Stimulated activated CD4-positive, alpha-beta T cell treated with anti-CD3 and anti-CD28 coated beads, TNF-alpha, amount 100 ng/mL, for 48 hours (primary cell): Measurements from ENCODE around the gene SFTPB.
"Not testable (repeated sequence)": the region's sequence is repeated elsewhere in the genome, so short reads cannot be mapped to it uniquely, and the experiment has no call there.

Experiments
- DNase-seq, 3 donors: peaks; one replicate each; pipeline ENCODE4 v3.0.0-alpha.2; 2020; ENCODE audit warnings: low read depth in 3 of 3

SFTPB gene

DNA sequence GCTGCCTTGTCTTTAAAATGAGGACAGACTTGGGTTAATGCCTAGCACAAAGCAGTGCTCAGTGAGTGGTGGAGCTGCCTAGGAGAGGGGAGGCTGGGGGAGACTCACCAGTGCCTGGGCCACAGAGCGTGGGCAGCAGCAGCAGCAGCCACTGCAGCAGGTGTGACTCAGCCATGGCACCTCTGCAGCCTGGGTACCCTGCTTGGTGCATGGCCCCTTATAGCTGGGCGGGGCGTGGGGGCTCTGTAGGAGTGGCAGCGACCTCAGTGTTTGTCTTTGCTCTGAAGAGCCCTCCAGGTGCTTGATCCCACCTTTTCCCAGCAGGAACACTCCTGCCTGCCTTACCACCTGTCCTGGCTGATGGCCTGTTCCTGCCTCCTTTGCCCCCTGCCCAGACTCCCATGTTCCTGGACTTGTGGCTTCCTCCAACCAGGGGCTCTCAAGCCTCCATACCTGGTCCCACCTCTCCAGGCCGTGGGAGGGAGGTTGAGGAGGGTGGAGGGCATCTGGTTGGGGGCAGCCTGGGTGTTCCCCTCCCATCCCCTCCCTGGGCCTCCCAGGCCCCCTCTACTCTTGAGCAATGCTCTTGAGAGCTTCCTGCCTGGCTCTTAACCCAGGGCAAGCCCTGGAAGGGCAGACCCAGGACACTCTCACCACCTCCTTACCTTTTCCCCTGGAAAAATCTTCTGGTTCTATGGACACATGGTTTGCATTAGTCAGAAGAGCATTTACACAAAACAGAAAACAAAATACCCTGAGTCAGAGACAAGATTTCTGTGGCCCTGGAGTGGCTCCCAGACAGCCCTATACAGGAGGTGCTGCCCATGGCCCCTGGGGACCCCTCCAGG lies at the start of gene SFTPB:
Gene SFTPB, minus strand, starts transcription at position 191 of the 848 bp plus-strand sequence. Its CDS starts 16 bp downstream, at position 175.
- no peak for DNase-seq

DNA sequence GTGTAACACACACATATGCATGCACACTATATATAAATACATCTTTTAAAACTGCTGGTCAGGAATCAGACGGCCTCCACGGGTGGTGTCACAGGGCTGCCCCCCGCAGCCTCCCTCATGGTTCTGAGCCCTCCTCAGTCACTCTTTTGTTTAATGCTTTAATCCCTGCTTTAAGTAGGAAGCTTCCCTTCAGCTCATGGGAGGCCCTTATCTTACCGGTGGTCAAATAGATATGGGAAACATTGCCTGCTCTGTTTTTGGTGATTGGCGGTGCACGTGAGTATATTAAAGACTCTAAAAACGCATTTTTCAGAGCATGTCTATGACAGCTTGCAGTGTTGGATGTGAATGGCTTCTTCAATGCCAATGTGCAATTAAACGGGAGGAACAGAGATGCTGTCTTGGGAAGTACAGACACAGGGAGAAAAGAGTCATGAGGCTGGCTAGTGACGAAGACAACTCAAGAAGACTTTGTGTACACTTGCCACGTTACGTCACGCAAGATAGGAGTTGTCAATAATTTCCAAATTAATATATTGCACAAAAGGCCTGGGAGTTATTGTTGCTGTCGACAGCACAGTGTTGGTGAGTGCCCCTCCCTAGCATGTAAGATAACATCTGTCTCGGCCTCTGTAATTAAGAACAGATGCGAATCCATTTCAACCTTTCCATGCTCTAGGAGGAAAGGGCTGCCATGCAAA lies 49.5 kb upstream of the SFTPB start:
- no peak for DNase-seq

DNA sequence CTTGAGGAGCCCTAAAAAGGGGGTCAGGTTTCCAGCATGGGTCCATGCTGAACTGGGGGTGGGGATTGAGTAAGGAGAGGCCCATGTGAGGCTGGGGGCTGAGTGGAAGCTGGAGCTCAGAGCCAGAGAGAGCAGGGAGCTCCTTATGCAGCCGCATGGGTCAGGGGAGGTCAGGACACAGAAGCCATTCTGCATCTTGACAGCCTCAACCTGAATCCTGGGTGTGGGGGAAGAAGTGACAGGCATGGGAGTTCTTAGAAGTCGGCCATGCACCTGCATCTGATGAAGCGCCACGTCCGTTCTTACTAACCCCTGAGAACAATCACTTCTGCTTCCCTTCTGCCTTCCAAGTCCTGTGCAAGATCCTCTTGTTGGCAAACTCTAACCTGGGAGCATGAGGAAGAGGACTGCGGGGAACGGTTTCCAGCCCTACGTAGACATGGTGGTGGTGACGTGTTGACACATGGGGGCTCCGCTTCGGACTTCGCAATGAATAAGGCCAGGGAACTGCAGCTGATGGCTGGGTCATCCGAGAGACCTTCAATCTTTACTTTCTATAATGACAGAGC lies 48.4 kb upstream of the SFTPB start:
- no peak for DNase-seq

DNA sequence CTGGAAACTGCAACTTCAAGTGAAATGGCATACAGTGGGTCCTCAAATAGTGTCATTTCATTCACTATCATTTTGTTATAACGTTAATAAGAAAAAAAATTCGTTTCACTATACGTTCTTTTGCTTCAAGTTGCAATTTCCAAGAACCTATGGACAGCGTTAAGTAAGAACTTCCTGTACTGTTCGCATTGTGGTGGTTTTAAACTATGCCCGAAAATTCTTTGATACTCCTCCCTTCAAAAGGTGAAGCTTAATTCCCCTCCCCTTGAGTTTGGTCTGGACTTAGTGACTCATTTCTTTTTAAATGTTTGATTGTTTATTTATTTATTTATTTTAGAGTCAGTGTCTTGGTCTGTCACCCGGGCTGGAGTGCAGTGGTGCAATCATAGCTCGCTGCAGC lies 46.8 kb upstream of the SFTPB start:
- DNase-seq: no peak

DNA sequence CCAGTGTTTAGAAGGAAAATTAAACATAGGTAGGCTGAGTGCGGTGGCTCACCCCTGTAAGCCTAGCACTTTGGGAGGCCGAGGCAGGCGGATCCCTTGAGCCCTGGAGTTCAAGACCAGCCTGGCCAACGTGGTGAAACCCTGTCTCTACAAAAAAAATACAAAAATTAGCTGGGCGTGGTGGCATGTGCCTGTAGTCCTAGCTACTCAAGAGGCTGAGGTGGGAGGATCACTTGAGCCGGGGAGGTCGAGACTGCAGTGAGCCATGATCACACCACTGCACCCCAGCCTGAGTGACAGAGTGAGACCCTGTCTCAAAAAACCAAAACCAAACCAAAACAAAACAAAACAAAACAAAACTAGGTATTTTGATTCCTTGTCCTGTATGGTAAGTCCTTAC lies 46.4 kb upstream of the SFTPB start:
- DNase-seq: not testable (repeated sequence)

DNA sequence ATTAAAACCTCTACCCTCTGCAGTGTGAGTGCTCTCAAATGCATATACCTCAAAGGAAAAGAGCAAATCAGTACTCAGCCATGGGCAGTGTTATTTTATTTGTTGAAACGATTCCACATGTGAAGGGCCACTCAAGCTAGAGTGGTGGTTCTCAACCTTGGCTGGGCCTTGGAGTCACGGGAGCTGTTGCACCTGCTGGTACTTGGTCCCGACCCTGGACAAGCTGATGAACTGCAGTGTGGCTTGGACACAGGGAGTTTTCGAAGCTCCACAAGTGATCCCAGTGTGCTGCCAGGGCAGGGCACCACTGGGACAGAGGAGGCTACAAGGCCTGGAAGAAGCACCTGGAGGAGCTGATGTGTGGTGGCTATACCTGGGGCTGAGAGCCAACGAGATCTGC lies 45.8 kb upstream of the SFTPB start:
- no peak for DNase-seq

DNA sequence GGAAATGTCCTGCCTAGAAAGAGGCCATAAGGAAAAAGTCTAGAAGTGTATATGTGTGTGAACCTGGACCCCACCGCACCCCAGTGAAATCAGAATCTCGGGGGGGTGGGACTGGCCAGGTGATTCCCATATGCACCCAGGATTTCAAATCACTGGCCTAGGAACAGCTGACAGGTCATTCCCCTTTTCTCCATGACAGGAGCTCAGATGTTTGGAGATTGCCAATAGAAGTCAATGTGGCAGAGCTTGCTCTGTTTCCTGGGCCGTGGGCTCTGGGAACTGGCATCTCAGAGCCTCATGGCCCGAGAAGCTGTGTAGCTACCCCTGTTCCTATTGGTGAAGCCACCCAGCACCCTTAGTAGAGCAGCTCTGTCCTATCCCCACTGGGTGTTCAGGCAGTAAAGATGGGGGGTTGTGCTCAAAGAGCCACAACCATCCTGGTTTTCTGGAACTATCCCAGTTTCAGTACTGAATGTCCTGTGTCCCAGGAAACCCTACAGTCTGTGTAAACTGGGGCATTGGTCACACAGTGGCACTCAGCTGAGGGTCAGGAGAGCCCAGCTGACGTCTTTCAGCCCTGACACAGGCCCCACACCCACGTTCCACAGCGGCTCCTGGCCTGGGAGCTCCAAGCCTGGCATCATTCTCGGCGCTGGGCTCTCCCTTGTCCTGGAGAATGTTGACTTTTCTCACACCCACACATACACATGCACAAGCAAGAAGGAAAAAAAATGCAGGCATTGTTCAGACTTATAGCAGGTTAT lies 45.0 kb upstream of the SFTPB start:
- DNase-seq: no peak

DNA sequence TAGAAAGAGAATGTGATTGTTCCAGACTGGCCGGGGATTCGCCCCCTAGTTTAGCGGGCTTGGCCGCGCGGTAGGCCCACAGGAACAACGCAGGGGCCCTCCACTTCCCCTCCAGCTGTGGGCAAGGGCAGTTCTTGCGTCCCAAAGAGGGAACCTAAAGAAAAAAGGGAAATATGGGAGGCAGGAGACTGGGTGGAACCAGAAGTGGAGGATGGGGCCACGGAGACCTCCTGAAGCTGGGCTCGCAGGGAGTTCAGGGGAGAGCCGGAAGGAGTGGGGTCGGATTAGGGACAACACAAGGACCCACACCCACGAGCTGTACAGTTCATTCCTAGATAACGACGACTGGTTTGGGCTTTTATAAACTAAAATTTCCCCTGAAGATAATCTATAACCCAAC lies 44.3 kb upstream of the SFTPB start:
- no peak for DNase-seq

DNA sequence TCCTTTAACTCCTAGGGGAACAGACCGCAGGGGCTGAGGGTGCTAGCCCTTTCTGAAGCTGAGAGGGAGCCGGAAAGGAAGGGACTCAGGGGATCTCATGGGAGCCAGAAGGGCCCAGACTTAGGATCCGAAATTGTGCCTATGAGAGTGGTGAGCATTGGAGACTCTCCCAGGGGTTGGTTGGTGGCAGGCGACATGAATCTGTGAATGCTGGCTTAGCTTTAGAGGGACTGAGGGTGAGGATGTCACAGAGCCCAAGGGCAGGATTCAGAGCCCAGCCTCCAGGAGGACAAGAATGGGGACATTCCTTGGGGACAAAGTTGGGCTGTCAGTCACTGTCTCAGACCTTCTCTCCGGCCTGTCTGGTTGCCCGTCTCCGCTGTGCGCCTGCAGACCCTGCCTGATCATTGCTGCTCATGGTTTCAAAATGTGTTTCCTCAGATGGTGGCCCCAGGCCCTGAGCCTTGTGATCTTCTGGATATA lies 43.6 kb upstream of the SFTPB start:
- DNase-seq: no peak

DNA sequence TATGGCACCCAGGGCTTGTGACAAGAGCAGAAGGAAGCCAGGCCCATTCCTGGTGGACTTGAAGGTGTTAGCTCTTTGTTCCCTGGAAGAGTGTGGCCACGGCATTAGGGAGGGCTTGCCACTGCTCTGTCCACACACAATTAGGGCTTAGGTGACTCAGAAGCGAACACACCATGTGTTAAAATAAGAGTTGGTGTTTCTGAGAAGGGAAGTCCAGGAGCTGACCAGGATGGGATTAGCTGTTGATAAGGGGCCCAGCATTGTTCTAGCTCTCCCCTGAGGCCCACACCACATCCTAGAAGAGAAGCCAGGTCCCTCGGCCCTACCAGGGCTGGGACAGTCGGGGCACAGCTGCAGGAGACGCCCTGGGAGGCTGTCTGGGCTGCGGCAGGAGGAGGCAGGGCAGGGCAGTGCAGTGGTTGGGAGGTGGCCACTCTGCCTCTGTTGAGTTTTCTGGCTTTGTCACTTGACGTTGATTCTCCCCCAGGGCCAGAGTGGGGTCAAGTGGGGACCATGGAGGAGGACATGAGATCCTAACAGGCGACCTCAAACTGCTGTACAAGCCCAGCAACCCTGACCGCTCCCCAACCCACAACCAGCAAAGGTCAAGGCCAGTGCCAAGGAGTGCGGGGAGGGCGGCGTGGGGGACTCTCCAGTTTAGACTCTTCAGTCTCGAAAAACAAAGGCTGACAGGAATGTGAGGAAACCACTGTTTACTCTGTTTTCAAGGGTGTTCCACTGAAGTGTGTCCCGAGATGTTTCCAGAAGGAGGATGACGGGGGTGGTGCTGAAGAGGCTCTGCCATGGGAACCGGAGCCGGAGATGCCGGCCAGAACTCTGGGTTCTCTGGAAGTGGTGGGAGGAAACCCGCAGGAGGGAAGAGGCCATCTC lies 42.9 kb upstream of the SFTPB start:
- no peak for DNase-seq

DNA sequence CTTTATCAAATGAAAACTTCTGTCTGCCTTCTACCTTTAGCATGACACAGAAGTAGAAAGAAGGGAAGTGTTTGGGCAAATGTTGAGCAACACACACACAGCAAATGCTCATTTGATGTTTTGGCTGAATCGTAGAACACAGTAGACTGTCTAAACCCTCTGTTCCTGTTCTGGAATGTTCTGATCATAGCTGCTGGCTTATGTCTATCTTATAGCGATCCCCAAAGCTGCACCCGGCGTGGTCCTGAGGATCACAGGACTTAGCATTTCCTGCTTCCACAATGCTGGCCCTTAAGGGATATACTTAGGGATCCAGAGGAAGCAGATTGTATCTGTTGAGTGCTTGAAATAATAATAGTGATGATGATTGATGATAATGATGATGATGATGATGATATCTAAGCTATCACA lies 41.4 kb upstream of the SFTPB start:
- no peak for DNase-seq

DNA sequence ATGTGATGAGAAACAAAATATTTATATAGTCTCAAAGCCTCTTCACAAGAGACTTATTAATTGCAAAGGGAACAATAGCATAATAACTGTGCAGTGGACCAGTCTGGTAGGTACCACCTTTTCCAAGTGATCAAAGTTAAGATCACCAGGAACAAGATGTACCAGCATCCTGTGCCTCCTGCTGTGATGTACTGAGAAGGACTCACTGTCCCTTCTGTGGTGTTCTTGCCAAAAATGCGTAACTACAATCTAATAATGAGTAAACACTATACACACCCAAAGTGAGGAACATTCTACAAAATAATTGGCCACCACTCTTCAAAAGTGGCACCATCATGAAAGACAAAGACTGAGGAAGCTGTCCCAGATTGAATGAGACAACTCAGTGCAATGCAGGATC lies 40.6 kb upstream of the SFTPB start:
- DNase-seq: no peak

DNA sequence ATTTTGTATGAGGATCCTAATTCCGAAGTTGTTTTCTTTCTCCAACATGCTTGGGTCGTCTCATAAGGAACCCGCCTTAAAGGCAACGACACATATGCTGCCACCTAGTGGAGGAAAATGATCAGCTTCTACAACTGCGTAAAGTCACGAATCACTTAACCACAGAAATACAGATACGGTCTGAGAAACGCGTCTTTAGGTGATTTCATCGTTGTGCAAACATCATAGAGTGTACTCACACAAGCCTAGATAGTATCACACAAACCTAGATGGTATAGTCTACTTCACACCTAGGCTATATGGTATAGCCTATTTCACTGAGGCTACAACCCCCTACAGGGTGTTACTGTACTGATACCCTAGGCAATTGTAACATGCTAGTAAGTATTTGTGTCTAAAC lies 39.3 kb upstream of the SFTPB start:
- peak; percentile 28 to 74 (median 48) for DNase-seq

DNA sequence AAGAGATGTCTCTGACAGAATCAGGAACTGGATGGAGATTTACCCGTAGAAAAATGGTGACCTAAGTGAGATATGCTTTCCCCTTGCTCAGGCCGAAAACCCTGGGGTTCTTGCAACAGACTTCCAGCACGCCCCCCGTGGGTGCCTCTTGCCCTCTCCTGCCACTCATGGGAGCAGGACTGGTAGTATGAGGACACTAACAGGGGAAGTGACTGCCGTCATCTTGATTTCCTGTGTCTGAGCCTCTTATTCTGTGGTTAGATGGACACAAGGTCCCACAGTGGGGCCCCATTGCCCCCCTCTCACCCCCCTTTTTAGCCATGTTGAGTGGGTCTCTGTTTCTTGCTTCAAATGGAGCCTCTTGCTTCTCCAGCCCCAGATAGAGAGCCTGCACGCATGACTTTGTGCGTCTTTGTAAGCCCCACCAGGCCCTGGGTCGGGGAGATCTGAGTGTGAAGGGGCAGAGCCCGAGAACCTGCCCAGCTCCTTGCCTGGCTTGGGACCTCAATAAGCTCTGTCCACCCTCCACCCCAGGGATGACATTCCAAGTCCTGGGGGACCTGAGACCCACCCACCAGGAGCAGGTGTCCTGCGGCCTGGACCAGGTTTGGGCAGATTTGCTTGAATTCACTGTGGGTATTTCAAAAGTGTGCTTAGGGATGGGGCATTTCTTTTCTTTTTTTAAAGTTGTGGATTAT lies 38.7 kb upstream of the SFTPB start:
- no peak for DNase-seq

DNA sequence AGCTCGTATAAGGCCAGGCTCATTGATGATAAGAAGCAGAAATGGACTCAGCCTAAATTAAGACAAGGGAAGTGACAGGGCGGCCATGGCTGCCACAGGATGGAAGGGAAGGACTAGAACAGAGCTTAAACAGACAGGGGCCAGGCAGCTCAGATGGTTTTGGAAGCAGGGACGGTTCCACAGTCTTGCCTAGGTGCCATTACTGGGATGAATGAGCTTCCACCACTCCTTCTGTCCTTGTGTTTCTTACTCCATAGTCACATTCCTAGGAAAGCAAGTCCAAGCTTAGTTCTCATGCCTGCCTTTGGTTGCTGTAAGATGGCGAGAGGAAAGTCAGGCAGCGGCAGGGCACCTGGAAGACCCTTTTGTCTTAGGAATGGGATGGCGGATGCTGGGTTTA lies 38.1 kb upstream of the SFTPB start:
- no peak for DNase-seq

DNA sequence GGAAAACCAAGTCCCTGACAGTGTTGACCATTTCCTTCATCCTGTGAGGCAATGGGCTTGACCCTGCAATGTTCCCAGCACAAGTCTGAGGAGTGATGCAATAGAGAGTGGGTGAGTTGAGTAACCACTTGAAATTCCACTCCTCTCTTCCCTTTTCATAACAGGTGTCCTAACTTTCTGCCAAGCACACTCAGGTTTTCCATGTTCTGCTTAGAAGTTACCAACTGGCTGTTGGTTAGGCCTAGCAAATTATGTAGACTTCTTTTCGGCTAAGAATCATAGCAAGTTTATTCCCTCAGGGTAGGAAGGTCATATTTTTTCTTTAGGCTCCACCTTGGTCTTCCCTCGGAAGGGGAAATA lies 37.7 kb upstream of the SFTPB start:
- DNase-seq: no peak

DNA sequence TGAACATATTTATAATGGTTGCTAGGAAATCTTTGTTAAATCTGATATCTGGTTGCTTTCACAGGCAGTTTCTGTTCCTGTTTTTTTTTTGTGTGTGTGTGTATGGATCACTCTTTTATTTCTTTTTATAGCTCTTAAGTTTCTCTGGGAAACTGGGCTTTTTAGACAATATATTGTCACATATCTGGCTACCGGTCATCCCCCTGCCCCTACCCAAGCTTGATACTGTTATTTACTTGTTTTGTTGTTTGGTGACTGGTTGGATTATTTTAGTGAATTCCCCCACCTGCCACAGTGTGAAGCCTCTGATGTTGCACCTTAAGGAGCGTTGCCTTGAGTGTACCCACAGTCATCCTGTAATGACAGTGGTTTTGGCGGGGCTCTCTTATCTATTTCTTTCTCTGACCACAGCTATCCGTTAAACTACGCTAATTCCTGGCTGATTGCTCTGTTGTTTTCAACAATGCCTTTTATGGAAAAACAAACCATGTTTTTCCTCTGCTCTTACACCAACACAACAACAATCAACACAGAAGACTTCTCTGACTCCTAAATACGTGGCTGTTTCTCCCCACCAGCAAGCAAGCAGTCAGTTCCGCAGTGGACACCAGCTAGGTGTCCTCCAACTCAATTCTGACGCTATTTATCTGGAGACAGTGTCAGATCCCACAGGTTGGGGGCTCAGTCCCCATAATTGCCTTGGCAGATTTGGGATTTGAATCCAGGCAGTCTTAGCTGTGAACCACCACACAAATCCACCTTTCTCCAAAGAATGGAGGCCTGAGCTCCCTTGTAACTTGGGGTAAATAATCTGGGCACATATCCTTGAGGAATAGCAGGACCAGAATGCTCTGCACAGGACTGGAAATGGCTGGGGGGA lies 37.0 kb upstream of the SFTPB start:
- DNase-seq: no peak

DNA sequence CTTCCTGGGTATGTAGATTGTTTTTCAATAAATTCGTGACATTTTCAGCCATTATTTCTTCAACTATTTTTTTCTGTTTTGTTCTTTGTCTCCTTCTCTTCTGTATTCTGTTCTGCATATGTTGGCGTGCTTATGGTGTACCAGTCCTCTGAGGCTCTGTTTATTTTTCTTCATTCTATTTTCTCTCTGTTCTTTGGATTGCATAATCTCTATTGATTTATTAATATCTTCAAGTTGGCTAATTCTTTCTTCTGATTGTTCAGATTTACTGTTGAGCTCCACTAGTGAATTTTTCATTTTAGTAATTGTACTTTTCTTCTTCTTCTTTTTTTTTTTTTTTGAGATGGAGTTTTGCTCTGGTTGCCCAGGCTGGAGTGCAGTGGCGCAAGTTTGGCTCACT lies 36.0 kb upstream of the SFTPB start:
- DNase-seq: no peak

DNA sequence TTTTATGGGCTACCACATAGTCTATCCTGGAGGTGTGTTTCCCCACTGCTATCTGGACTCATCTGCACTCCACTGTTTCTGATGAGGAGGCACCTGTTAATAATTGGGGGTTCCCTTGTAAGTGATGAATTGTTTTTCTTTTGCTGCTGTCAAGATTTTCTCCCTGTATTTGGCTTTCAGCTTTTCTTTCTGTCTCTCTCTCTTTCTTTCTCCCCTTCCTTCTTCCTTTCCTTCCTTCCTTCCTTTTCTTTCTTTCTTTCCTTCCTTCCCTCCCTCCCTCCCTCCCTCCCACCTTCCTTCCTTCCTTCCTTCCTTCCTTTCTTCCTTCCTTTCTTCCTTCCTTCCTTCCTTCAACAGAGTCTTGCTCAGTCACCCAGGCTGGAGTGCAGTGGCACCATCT lies 35.3 kb upstream of the SFTPB start:
- no peak for DNase-seq
